Fibroblast of mammary gland (primary cell): ENCODE data around the gene ANAPC4.
"Not testable (repeated sequence)": the region's sequence is repeated elsewhere in the genome, so short reads cannot be mapped to it uniquely, and the experiment has no call there.

Source experiments
- DNase-seq: peaks from one replicate; pipeline ENCODE4 v3.0.0-alpha.2; 2010; ENCODE audit warnings: low read depth
- H3K4me3 ChIP-seq: 2 replicates; pipeline ENCODE4 v1.5.1; 2011; ENCODE audit warnings: low read depth, mild to moderate bottlenecking, low read length, moderate library complexity; ENCODE audit not compliant: control insufficient read depth
- CTCF ChIP-seq: conservative IDR thresholded peaks from 2 replicates; pipeline ENCODE4 v1.5.1; 2011; ENCODE audit warnings: low read depth, low read length, inconsistent platforms; ENCODE audit not compliant: control insufficient read depth, insufficient read depth

The ANAPC4 gene

GRCh38 chr4:25376754-25377571 lies at the start of gene ANAPC4:
Gene ANAPC4 (plus strand): TSS chr4:25377263. CDS start chr4:25377428, 165 bp downstream.
- peak; percentile 88 for DNase-seq

GRCh38 chr4:25328463-25328862 lies 48.6 kb upstream of the ANAPC4 start:
- not testable (repeated sequence) for DNase-seq

More at GRCh38 chr4:25376754-25377571, at the start of gene ANAPC4:
- no peak for TF ChIP-seq CTCF
- H3K4me3 ChIP-seq, result peak within 1 kb of the TSS; percentile 90

GRCh38 chr4:25330335-25330734 lies 46.7 kb upstream of the ANAPC4 start:
- no peak for TF ChIP-seq CTCF
- no peak for DNase-seq
- no peak overlapping the region for H3K4me3 ChIP-seq

More at GRCh38 chr4:25328463-25328862, 48.6 kb upstream of the ANAPC4 start:
- H3K4me3 ChIP-seq, result not testable (repeated sequence)

- TF ChIP-seq CTCF, result no peak
- DNase-seq, result no peak
- no peak overlapping the region for H3K4me3 ChIP-seq
These were observed 45.9 kb upstream of the ANAPC4 start for GRCh38 chr4:25330905-25331808.

GRCh38 chr4:25343671-25344070 lies 33.4 kb upstream of the ANAPC4 start:
- TF ChIP-seq CTCF, result no peak
- DNase-seq, result no peak
- H3K4me3 ChIP-seq, result no peak overlapping the region

GRCh38 chr4:25345744-25346143 lies 31.3 kb upstream of the ANAPC4 start:
- no peak overlapping the region for H3K4me3 ChIP-seq
- no peak for TF ChIP-seq CTCF
- peak; percentile 30 for DNase-seq

- H3K4me3 ChIP-seq, result no peak overlapping the region
- DNase-seq, result no peak
- TF ChIP-seq CTCF, result no peak
These were observed 30.1 kb upstream of the ANAPC4 start for GRCh38 chr4:25346913-25347312.
